Measurements from ENCODE around the gene ADCY10.

- TF ChIP-seq CTCF (IDR thresholded peaks at IDR 0.05), result no peak
- TF ChIP-seq EZH2 (IDR thresholded peaks at IDR 0.05), result no peak
- TF ChIP-seq EZH2phosphoT487 (IDR thresholded peaks at IDR 0.05), result no peak
These were observed 14.5 kb upstream of the ADCY10 start for GRCh38 chr1:167928457-167928852.
